ENCODE measurements around the gene PDHX. TPM values are rescaled to one million over a fixed set of nuclear protein-coding genes. Genes with fewer than 3 reads are reported as not detected.
A peak's percentile ranks its signal among the peaks of the same experiment; 100 is the strongest.

Gene PDHX
- total RNA-seq = 10 to 100 TPM; 22.5 to 41.1 (median 28.6) TPM

- peak; percentile 98 to 99 for DNase-seq
- H3K27ac ChIP-seq = peak within 1 kb of the TSS; percentile 94 to 97
- H3K27me3 ChIP-seq = no peaks in the 10 kb centered on the region
- H3K4me1 ChIP-seq = peaks cover 0 to 6% of the 10 kb centered on the region in 2 donors
- H3K9me3 ChIP-seq = no peaks in the 10 kb centered on the region
- intact Hi-C loops (cut with DNase I; ENCODE audit: low total_unique reads) = no loop called here
- TF ChIP-seq CTCF (IDR thresholded peaks at IDR 0.05) (peak in 2 of 4 experiments; percentile 3), POLR2A (IDR thresholded peaks at IDR 0.05) (peak; percentile 91 to 95)
- H3K36me3 ChIP-seq = no peaks in the 10 kb centered on the region
- peak within 1 kb of the TSS; percentile 78 to 86 for H3K4me3 ChIP-seq
Measured at GRCh38 chr11:34916015-34916842, at the start of gene PDHX, which contains the start of gene APIP. TSS of gene PDHX (plus strand) at chr11:34916618. CDS start at chr11:34916656, 38 bp downstream. TSS of gene APIP (minus strand) at chr11:34916379. CDS start at chr11:34916284, 95 bp downstream.

- H3K27me3 ChIP-seq = no peaks in the 10 kb centered on the region
- H3K9me3 ChIP-seq = no peaks in the 10 kb centered on the region
- no peak for DNase-seq
- no peak overlapping the region for H3K27ac ChIP-seq
- no peaks in the 10 kb centered on the region for H3K36me3 ChIP-seq
- no peak overlapping the region for H3K4me3 ChIP-seq
- no peaks in the 10 kb centered on the region for H3K4me1 ChIP-seq
- intact Hi-C loops (cut with DNase I; ENCODE audit: low total_unique reads) = no loop called here
- TF ChIP-seq CTCF (IDR thresholded peaks at IDR 0.05) (no peak), POLR2A (IDR thresholded peaks at IDR 0.05) (no peak)
Measured at GRCh38 chr11:34869425-34869824, 47.0 kb upstream of the PDHX start.

GRCh38 chr11:34870548-34871196, 45.7 kb upstream of the PDHX start:
- H3K4me3 ChIP-seq = no peak overlapping the region
- no peaks in the 10 kb centered on the region for H3K36me3 ChIP-seq
- DNase-seq = no peak
- no peaks in the 10 kb centered on the region for H3K4me1 ChIP-seq
- H3K9me3 ChIP-seq = no peaks in the 10 kb centered on the region
- intact Hi-C loops (cut with DNase I; ENCODE audit: low total_unique reads) = no loop called here
- no peaks in the 10 kb centered on the region for H3K27me3 ChIP-seq
- no peak overlapping the region for H3K27ac ChIP-seq
- no peak for TF ChIP-seq POLR2A (IDR thresholded peaks at IDR 0.05)

GRCh38 chr11:34874202-34874601, 42.2 kb upstream of the PDHX start:
- Histone ChIP-seq H3K27me3 (no peaks in the 10 kb centered on the region), H3K27ac (no peak overlapping the region), H3K4me3 (no peak overlapping the region), H3K36me3 (no peaks in the 10 kb centered on the region), H3K4me1 (no peaks in the 10 kb centered on the region), H3K9me3 (no peaks in the 10 kb centered on the region)
- no peak for DNase-seq
- TF ChIP-seq CTCF (IDR thresholded peaks at IDR 0.05) (no peak), POLR2A (IDR thresholded peaks at IDR 0.05) (no peak)
- intact Hi-C loops (cut with DNase I; ENCODE audit: low total_unique reads) = no loop called here

GRCh38 chr11:34877375-34877975, 38.9 kb upstream of the PDHX start:
- TF ChIP-seq CTCF (IDR thresholded peaks at IDR 0.05) (no peak), POLR2A (IDR thresholded peaks at IDR 0.05) (no peak)
- Histone ChIP-seq H3K27ac (no peak overlapping the region), H3K4me3 (no peak overlapping the region), H3K9me3 (no peaks in the 10 kb centered on the region), H3K27me3 (no peaks in the 10 kb centered on the region), H3K4me1 (no peaks in the 10 kb centered on the region), H3K36me3 (no peaks in the 10 kb centered on the region)
- DNase-seq = no peak
- intact Hi-C loops (cut with DNase I; ENCODE audit: low total_unique reads) = no loop called here
